Measurements from ENCODE around the gene DSP. TPM values are rescaled to one million over a fixed set of nuclear protein-coding genes. Genes with fewer than 3 reads are reported as not detected.

Gene DSP
- total and polyA plus RNA-seq, 4 donors, result 25.0 to 74.7 (median 34.1) TPM

DNA sequence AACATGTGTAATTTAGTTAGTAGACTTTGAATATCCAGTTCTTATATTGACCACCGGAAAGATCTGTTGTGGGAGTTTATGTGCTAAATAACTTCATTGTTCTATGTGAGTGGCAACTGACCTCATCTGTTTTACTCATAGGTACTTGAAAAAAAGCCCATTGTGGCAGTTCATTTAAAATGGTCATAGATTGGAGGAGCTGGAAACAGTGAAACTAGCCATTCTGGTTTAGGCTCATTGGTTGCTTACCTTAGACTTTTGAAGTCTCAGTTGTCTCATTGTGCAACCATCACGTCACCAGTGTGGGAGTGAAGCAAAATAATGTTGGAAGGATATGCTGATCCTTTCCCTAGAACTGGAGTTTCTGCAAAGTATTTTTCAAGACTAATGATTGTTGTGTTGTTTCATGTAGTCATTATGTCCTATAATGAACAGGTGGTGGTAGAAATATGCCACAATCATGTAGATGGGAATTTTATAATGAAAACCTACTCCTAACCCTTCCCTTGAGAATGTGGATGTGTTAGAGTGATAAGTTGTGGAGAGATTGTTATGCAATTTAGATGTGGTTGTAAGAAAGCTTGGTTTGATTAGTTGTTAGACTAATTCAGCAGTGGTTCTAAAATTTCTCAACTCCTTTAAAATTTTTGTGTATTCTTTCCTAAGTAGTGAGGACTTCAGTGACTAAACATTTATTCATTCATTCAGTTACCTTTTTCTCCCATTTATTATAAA lies 18.3 kb downstream of the DSP start:
- Histone ChIP-seq H3K36me3 (ENCODE audit: control insufficient read depth in 4 of 4, insufficient read depth in 3 of 4, low read depth in 1 of 4, low read length in 3 of 4) (peaks cover 0 to 17% (median 14%) of the 10 kb centered on the region in 4 donors), H3K9ac (ENCODE audit: low read depth in 1 of 2, low read length in 2 of 2) (no peak overlapping the region), H3K4me1 (ENCODE audit: control insufficient read depth in 4 of 4, insufficient read depth in 4 of 4, low read length in 3 of 4) (peaks cover 2 to 45% (median 27%) of the 10 kb centered on the region in 4 donors), H3K4me3 (ENCODE audit: low read depth in 1 of 3, low read length in 3 of 3) (no peak overlapping the region), H3K9me3 (ENCODE audit: control insufficient read depth in 4 of 4, low read length in 3 of 4) (no peaks in the 10 kb centered on the region), H3K27me3 (ENCODE audit: control insufficient read depth in 4 of 4, insufficient read depth in 4 of 4, low read length in 3 of 4) (no peaks in the 10 kb centered on the region), H3K27ac (ENCODE audit: low read depth in 1 of 2, low read length in 2 of 2) (peak overlapping the region; percentile 48 to 75)
- DNase-seq (ENCODE audit: low spot score), result no peak
- TF ChIP-seq HNF4G (IDR thresholded peaks at IDR 0.05), result no peak
- TF ChIP-seq SP1 (IDR thresholded peaks at IDR 0.05), result no peak
- TF ChIP-seq JUND (IDR thresholded peaks at IDR 0.05), result peak in 1 of 2 donors; percentile 45
- peak in 1 of 2 donors; percentile 33 for TF ChIP-seq HNF4A (conservative IDR thresholded peaks at IDR 0.05)
- 50% methylated on average over 2 of the region's 2 CpGs for WGBS

DNA sequence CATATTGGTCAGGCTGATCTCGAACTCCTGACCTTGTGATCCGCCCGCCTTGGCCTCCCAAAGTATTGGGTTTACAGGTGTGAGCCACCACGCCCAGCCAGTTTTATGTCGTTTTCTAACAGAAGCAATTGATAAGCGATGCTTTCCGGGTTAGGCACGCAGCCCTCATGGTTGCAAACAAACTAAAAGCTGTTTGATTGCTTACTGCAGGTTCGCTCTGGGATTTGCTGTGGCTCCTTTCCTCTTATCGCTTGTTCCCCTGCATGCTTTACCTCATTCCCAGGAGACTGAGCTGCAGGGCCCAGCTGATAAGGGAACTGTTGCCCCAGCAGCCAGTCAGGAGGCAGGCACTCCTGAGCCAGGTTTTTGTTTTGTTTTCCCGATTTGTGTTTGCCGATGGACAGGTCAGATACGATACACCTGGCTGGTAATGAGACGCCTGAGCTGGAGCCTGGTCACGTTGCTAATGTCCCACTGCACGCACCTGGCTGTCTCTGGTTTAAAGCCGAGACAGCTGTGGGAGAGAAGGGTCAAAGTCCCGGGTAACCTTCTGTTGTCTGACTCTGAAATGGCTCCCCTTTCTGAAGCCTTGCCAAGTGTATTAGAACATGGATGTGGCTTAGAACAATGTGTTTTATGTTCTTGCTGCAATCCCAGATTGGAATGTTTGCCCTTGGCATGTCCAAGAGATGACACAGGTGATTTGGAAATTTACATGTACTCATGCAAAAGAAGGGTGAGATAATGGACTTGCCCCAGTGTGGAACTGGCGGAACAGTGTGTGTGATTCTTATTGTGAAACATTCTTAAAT lies 19.9 kb downstream of the DSP start:
- Histone ChIP-seq H3K4me3 (ENCODE audit: low read depth in 1 of 3, low read length in 3 of 3) (no peak overlapping the region), H3K4me1 (ENCODE audit: control insufficient read depth in 4 of 4, insufficient read depth in 4 of 4, low read length in 3 of 4) (peaks cover 2 to 45% (median 27%) of the 10 kb centered on the region in 4 donors), H3K9ac (ENCODE audit: low read depth in 1 of 2, low read length in 2 of 2) (peak overlapping the region in 1 of 2 donors; percentile 38), H3K36me3 (ENCODE audit: control insufficient read depth in 4 of 4, insufficient read depth in 3 of 4, low read depth in 1 of 4, low read length in 3 of 4) (peaks cover 2 to 29% (median 21%) of the 10 kb centered on the region in 4 donors), H3K27me3 (ENCODE audit: control insufficient read depth in 4 of 4, insufficient read depth in 4 of 4, low read length in 3 of 4) (no peaks in the 10 kb centered on the region), H3K9me3 (ENCODE audit: control insufficient read depth in 4 of 4, low read length in 3 of 4) (no peaks in the 10 kb centered on the region), H3K27ac (ENCODE audit: low read depth in 1 of 2, low read length in 2 of 2) (peak overlapping the region; percentile 73 to 75)
- 33% methylated on average over 19 of the region's 19 CpGs for WGBS
- DNase-seq (ENCODE audit: low spot score), result peak; percentile 47
- TF ChIP-seq FOXA2 (IDR thresholded peaks at IDR 0.05), result peak; percentile 68
- TF ChIP-seq NR2F2 (IDR thresholded peaks at IDR 0.05), result peak; percentile 82
- TF ChIP-seq HNF4A (conservative IDR thresholded peaks at IDR 0.05), result peak; percentile 97
- TF ChIP-seq, protein P1, sequence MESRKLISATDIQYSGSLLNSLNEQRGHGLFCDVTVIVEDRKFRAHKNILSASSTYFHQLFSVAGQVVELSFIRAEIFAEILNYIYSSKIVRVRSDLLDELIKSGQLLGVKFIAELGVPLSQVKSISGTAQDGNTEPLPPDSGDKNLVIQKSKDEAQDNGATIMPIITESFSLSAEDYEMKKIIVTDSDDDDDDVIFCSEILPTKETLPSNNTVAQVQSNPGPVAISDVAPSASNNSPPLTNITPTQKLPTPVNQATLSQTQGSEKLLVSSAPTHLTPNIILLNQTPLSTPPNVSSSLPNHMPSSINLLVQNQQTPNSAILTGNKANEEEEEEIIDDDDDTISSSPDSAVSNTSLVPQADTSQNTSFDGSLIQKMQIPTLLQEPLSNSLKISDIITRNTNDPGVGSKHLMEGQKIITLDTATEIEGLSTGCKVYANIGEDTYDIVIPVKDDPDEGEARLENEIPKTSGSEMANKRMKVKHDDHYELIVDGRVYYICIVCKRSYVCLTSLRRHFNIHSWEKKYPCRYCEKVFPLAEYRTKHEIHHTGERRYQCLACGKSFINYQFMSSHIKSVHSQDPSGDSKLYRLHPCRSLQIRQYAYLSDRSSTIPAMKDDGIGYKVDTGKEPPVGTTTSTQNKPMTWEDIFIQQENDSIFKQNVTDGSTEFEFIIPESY (IDR thresholded peaks at IDR 0.05), result peak; percentile 94
- TF ChIP-seq, protein P2, sequence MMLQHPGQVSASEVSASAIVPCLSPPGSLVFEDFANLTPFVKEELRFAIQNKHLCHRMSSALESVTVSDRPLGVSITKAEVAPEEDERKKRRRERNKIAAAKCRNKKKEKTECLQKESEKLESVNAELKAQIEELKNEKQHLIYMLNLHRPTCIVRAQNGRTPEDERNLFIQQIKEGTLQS (IDR thresholded peaks at IDR 0.05), result peak; percentile 87
- TF ChIP-seq, protein P3, sequence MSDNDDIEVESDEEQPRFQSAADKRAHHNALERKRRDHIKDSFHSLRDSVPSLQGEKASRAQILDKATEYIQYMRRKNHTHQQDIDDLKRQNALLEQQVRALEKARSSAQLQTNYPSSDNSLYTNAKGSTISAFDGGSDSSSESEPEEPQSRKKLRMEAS (IDR thresholded peaks at IDR 0.05), result peak; percentile 82
- peak; percentile 95 for TF ChIP-seq HNF4G (IDR thresholded peaks at IDR 0.05)
- TF ChIP-seq YY1 (IDR thresholded peaks at IDR 0.05), result peak; percentile 97
- peak in 1 of 2 donors; percentile 65 for TF ChIP-seq GABPA (IDR thresholded peaks at IDR 0.05 in 1 of 2, conservative IDR thresholded peaks at IDR 0.05 in 1 of 2)
- TF ChIP-seq EGR1 (IDR thresholded peaks at IDR 0.05; ENCODE audit: low read depth in 2 of 2), result peak; percentile 27 to 46
- TF ChIP-seq, protein P4, sequence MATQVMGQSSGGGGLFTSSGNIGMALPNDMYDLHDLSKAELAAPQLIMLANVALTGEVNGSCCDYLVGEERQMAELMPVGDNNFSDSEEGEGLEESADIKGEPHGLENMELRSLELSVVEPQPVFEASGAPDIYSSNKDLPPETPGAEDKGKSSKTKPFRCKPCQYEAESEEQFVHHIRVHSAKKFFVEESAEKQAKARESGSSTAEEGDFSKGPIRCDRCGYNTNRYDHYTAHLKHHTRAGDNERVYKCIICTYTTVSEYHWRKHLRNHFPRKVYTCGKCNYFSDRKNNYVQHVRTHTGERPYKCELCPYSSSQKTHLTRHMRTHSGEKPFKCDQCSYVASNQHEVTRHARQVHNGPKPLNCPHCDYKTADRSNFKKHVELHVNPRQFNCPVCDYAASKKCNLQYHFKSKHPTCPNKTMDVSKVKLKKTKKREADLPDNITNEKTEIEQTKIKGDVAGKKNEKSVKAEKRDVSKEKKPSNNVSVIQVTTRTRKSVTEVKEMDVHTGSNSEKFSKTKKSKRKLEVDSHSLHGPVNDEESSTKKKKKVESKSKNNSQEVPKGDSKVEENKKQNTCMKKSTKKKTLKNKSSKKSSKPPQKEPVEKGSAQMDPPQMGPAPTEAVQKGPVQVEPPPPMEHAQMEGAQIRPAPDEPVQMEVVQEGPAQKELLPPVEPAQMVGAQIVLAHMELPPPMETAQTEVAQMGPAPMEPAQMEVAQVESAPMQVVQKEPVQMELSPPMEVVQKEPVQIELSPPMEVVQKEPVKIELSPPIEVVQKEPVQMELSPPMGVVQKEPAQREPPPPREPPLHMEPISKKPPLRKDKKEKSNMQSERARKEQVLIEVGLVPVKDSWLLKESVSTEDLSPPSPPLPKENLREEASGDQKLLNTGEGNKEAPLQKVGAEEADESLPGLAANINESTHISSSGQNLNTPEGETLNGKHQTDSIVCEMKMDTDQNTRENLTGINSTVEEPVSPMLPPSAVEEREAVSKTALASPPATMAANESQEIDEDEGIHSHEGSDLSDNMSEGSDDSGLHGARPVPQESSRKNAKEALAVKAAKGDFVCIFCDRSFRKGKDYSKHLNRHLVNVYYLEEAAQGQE (IDR thresholded peaks at IDR 0.05), result peak; percentile 57
- peak; percentile 82 for TF ChIP-seq FOXA1 (IDR thresholded peaks at IDR 0.05)
- TF ChIP-seq JUND (IDR thresholded peaks at IDR 0.05), result peak; percentile 94
- TF ChIP-seq, protein P5, sequence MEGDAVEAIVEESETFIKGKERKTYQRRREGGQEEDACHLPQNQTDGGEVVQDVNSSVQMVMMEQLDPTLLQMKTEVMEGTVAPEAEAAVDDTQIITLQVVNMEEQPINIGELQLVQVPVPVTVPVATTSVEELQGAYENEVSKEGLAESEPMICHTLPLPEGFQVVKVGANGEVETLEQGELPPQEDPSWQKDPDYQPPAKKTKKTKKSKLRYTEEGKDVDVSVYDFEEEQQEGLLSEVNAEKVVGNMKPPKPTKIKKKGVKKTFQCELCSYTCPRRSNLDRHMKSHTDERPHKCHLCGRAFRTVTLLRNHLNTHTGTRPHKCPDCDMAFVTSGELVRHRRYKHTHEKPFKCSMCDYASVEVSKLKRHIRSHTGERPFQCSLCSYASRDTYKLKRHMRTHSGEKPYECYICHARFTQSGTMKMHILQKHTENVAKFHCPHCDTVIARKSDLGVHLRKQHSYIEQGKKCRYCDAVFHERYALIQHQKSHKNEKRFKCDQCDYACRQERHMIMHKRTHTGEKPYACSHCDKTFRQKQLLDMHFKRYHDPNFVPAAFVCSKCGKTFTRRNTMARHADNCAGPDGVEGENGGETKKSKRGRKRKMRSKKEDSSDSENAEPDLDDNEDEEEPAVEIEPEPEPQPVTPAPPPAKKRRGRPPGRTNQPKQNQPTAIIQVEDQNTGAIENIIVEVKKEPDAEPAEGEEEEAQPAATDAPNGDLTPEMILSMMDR (IDR thresholded peaks at IDR 0.05; ENCODE audit: low read depth, low read length, missing input control), result no peak
- peak; percentile 49 to 56 for TF ChIP-seq RAD21 (IDR thresholded peaks at IDR 0.05)
- no peak for TF ChIP-seq TAF1 (conservative IDR thresholded peaks at IDR 0.05)
- TF ChIP-seq RXRA (IDR thresholded peaks at IDR 0.05), result peak; percentile 94 to 96
- TF ChIP-seq SP1 (IDR thresholded peaks at IDR 0.05), result peak; percentile 99

Data from liver (tissue), 9 donors.